Mucosa of descending colon (tissue), 3 donors: ENCODE measurements around the gene FAM43A. TPM values are rescaled to one million over a fixed set of nuclear protein-coding genes. Genes with fewer than 3 reads are reported as not detected.
A peak's percentile ranks its signal among the peaks of the same experiment; 100 is the strongest.

Source experiments
- ATAC-seq: fragments of 200-7000 bp; cut with Tn5 transposase; one replicate; pipeline ENCODE4 v1.9.1; 2020; ENCODE audit warnings: mild to moderate bottlenecking, moderate library complexity
- DNase-seq, 3 donors: peaks; one replicate each; pipeline ENCODE4 v3.0.0-alpha.2; 2020
- H3K36me3 ChIP-seq: fragments of 200-600 bp; one replicate; pipeline ENCODE4 v1.8.0; 2021; ENCODE audit warnings: low read depth, mild to moderate bottlenecking
- H3K4me1 ChIP-seq: fragments of 200-600 bp; one replicate; pipeline ENCODE4 v1.8.0; 2021; ENCODE audit warnings: low read depth, mild to moderate bottlenecking
- H3K4me3 ChIP-seq: fragments of 200-600 bp; one replicate; pipeline ENCODE4 v1.8.0; 2021; ENCODE audit warnings: mild to moderate bottlenecking
- H3K9me3 ChIP-seq: fragments of 200-600 bp; one replicate; pipeline ENCODE4 v1.8.0; 2021; ENCODE audit warnings: mild to moderate bottlenecking
- intact Hi-C, 2 donors: fragments of 100-400 bp; cut with DNase I in 1 of 2; cut with micrococcal nuclease in 1 of 2; formaldehyde crosslinking; loops; one replicate each; pipeline versions ENCODE4 v1.11.0 to v1.11.1; 2022; cut with DNase I, micrococcal nuclease
- total RNA-seq, 3 donors: library from RNA; stranded (reverse); fragmentation: NEBNext Ultra II Directional in 2 of 3; extraction: Animal tissue kit (Norgen Biotek cat#: 25700) in 2 of 3; gene quantifications; one replicate each; pipeline versions ENCODE4 v1.2.1 to v1.2.4, GENCODE V29; 2021 to 2023
- TF ChIP-seq, protein P1 (sequence below): fragments of 200-600 bp; IDR thresholded peaks from one replicate; pipeline ENCODE4 v1.8.0; 2022; ENCODE audit warnings: antibody characterized with exemption, mild to moderate bottlenecking
- donor health status: DM: no; HTN: no; CAD: no; lungs with moderate emphysema.
- donor health status: DM: no; HTN: no; CAD: no.
- donor health status: DM: no; HTN: yes; CAD: no.

FAM43A gene
- total RNA-seq, 3 donors from 2014 or later, result 12.7 to 87.8 (median 22.4) TPM

DNA sequence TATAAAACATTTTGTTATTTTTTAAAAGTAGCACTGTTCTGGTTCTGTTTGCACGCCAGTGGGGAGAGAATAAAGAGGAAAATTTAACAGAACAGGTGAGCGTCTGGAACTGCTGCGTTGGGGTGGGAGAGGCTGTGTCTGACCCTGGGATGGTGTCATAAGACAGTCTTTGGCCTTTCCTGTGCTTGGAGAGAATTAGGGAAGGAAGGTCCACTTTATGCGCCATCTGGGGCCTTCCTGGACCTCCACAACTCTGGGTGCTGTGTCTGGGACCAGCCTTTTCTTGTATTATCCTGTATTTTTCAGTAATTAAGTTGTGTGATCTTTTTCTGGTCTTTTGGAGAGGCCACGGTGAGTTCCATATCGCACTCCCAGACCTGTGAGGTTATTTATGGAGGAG lies 3.3 kb downstream of the FAM43A start:
- H3K36me3 ChIP-seq, result no peaks in the 10 kb centered on the region
- TF ChIP-seq, protein P1, sequence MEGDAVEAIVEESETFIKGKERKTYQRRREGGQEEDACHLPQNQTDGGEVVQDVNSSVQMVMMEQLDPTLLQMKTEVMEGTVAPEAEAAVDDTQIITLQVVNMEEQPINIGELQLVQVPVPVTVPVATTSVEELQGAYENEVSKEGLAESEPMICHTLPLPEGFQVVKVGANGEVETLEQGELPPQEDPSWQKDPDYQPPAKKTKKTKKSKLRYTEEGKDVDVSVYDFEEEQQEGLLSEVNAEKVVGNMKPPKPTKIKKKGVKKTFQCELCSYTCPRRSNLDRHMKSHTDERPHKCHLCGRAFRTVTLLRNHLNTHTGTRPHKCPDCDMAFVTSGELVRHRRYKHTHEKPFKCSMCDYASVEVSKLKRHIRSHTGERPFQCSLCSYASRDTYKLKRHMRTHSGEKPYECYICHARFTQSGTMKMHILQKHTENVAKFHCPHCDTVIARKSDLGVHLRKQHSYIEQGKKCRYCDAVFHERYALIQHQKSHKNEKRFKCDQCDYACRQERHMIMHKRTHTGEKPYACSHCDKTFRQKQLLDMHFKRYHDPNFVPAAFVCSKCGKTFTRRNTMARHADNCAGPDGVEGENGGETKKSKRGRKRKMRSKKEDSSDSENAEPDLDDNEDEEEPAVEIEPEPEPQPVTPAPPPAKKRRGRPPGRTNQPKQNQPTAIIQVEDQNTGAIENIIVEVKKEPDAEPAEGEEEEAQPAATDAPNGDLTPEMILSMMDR, result no peak
- intact Hi-C loops, result loop anchor here (5.0 to 10.0 kb wide), 2 partner anchors 568 to 576 kb away; no protein-coding TSS in a partner anchor
- ATAC-seq (no peak), DNase-seq (no peak)
- H3K4me1 ChIP-seq, result peaks cover 14% of the 10 kb centered on the region
- H3K9me3 ChIP-seq, result no peaks in the 10 kb centered on the region
- no peak overlapping the region for H3K4me3 ChIP-seq

DNA sequence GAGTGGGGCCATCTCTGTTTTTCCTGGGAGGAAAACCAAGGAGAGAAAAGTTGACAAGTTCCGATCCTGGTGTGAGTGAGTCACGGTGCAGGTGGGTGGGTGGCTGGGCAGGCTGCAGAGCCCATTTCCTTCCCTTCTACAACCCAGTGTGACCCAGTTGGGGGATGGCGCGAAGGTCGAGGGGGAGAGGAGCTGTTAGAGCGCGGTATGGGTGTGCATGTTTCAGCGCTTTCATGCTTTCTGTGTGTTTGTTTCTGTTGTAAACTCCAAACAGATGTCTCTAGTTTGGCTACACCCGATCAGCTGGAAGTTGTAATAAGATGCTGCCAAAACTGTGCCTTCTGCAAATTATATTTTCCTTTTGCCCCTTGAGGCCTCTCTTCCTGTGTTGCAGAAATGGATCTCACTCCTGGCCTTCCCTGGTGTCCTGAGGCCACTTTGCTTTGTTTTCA lies 3.8 kb downstream of the FAM43A start:
- H3K4me3 ChIP-seq, result no peak overlapping the region

DNA sequence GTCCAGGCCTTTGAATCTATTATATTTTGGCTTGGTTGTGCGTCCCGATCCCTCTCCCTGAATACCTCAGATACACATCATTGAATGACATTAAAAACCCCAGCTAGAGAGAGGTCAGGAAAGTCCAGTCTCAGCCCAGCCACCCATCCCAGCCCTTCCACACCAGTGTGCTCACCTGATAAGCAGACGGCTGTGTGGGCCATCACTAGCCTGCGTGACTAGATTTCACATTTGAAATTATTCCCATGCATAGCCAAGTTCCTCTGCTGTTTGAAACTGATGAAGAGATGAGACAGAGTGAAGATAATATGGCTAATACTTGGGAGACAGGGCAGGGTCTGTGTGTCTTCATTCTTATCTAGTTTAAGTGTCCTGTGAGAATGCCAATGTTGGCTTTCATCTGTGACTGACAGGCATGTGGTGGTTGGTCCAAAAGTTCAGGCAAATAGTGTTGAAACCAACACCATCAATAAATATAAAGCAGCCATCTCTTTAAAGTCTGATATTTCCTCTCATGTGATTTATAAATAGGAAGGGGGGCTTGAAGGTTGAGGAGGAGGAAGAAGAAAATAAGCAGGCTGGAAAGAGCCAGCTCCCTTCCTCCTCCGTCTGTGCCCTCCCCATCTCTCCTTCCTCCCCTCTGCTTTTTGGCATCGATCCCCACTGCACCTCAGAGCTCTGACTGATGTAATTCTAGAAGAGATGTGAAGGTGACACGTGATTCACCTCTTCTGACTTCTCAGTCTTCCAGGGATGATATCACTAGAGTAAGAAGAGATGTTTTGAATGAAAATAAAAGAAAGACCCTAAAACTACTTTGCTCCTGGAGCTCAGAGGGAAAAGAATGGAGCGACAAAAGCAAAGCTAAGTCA lies 5.1 kb downstream of the FAM43A start:
- Histone ChIP-seq H3K9me3 (no peaks in the 10 kb centered on the region), H3K36me3 (no peaks in the 10 kb centered on the region), H3K4me1 (peaks cover 14% of the 10 kb centered on the region), H3K4me3 (no peak overlapping the region)
- DNase-seq (no peak), ATAC-seq (no peak)
- TF ChIP-seq, protein P1, result no peak
- intact Hi-C loops, result no loop called here

More for the DNA sequence above, 3.8 kb downstream of the FAM43A start:
- no peaks in the 10 kb centered on the region for H3K9me3 ChIP-seq
- H3K4me1 ChIP-seq, result peaks cover 14% of the 10 kb centered on the region
- peak in 1 of 3 donors; percentile 63 for DNase-seq
- intact Hi-C loops, result loop anchor here (5.0 to 10.0 kb wide), 2 partner anchors 568 to 575 kb away; no protein-coding TSS in a partner anchor
- no peak for ATAC-seq
- H3K36me3 ChIP-seq, result no peaks in the 10 kb centered on the region
- TF ChIP-seq, protein P1, result no peak

DNA sequence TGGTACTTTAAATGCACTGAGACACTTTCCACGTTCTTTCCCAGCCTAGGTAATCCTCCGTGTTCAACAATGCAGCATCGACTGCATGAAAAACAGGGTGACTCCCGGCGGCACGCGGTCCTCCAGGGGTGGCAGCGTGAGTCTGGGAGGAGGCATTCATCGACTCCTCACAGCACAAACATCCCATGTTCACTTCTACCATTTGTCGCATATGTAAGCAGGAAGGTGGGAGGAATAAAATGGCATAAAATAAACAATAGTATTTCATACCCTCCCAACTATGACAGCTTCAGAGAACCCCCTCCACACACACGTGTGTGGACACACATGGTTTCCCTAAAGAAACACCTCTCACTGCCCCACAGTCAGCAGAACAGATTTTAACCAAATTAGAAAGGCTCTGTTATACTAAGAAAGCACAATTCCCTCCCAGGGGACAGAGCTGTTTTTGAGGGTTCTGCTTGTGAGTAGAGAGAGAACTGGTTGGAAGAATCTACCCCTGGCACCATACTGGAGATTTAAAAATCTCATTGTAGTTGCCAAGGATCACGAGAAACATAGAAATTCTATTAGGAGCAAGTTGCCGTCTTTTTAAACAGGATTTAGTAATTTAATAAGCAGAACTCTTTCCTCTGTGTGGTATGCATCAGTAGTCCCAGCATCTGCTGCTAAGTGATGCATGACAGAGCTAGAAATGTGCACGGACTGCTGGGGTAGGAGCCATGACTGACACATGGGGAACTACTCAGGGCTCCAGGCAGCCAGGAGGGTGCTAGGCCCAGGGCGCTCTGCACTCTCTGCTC lies 6.0 kb downstream of the FAM43A start:
- DNase-seq (no peak), ATAC-seq (no peak)
- TF ChIP-seq, protein P1, result no peak
- Histone ChIP-seq H3K9me3 (no peaks in the 10 kb centered on the region), H3K4me3 (no peak overlapping the region), H3K36me3 (no peaks in the 10 kb centered on the region), H3K4me1 (peaks cover 14% of the 10 kb centered on the region)
- intact Hi-C loops, result no loop called here

DNA sequence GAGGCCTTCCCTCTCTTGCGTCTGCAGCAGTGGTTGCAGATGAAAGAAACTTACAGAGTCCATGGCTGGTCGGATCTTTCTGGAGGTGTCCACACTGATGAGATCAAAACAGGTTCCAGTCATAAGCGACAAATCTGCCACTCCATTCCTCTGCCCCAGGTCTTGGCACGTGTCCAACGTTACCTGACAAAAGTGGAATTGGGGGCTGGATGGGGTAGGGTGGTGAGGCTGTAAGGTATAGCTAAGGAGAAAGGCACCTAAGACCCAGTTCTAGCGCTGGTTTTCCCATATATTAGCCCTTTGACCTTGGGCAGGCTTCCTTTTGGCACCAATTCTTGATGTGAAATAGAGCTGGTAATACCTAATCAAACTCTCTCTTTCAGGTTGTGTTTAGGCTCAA lies 11.0 kb downstream of the FAM43A start:
- no peak overlapping the region for H3K4me3 ChIP-seq
- H3K4me1 ChIP-seq, result no peaks in the 10 kb centered on the region
- TF ChIP-seq, protein P1, result no peak
- intact Hi-C loops, result no loop called here
- DNase-seq, result no peak
- peaks cover 11% of the 10 kb centered on the region for H3K9me3 ChIP-seq
- no peaks in the 10 kb centered on the region for H3K36me3 ChIP-seq
- no peak for ATAC-seq
